ENCODE results near the gene HELZ. TPM values are rescaled to one million over a fixed set of nuclear protein-coding genes. Genes with fewer than 3 reads are reported as not detected.

The HELZ gene
- total RNA-seq, 1 donor from 2014 or later, result 53.4 TPM

DNA sequence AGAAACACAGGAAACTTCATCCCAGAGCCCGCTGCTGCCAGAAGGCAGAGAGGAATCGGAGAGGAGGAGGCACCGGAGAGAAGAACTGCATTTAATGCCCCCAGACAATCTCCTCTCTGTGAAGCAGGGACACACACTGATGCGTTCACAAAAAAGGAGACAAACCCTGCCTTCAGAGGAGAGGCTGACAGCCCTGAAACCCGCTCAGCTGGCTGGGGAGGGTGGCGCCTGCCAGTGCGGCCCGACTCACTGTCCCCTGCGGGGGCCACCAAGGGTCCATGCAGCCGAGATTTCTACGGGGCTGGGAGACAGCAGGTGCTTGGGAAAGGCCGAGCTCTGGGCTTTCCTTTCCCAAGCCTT is 222.6 kb downstream of the HELZ start:
- Histone ChIP-seq H3K4me2 (ENCODE audit: low read length) (no peak overlapping the region), H3K9ac (ENCODE audit: low read length) (no peak overlapping the region), H3K79me2 (ENCODE audit: insufficient read depth, low read length) (no peaks in the 10 kb centered on the region), H3K36me3 (ENCODE audit: insufficient read depth, low read length) (no peaks in the 10 kb centered on the region), H3K4me3 (ENCODE audit: insufficient read depth, low read depth, low read length) (no peak overlapping the region), H3K27me3 (ENCODE audit: insufficient read depth, low read length) (peaks cover 2% of the 10 kb centered on the region), H3K27ac (ENCODE audit: low read depth, low read length) (no peak overlapping the region), H4K20me1 (ENCODE audit: insufficient read depth, low read length) (no peaks in the 10 kb centered on the region), H3K4me1 (ENCODE audit: insufficient read depth, low read length) (no peaks in the 10 kb centered on the region), H2AFZ (ENCODE audit: low read depth, low read length) (no peak overlapping the region), H3K9me3 (ENCODE audit: insufficient read depth, low read depth, low read length) (no peaks in the 10 kb centered on the region)
- no peaks in the 10 kb centered on the region for H3K36me3 Mint-ChIP-seq (ENCODE audit: low read depth, unreplicated experiment)
- H3K27ac Mint-ChIP-seq (ENCODE audit: unreplicated experiment), result no peak overlapping the region
- H3K4me1 Mint-ChIP-seq (ENCODE audit: low read depth, unreplicated experiment), result peaks cover 1% of the 10 kb centered on the region
- H3K27me3 Mint-ChIP-seq (ENCODE audit: low read depth, unreplicated experiment), result peaks cover 39% of the 10 kb centered on the region
- no peak for FAIRE-seq
- no peak for DNase-seq (ENCODE audit: low read depth)
- no peaks in the 10 kb centered on the region for H3K9me3 Mint-ChIP-seq (ENCODE audit: unreplicated experiment)
- TF ChIP-seq EZH2 (IDR thresholded peaks at IDR 0.05; ENCODE audit: insufficient read depth, low read length), result no peak
- H3K4me3 Mint-ChIP-seq (ENCODE audit: unreplicated experiment), result no peak overlapping the region

DNA sequence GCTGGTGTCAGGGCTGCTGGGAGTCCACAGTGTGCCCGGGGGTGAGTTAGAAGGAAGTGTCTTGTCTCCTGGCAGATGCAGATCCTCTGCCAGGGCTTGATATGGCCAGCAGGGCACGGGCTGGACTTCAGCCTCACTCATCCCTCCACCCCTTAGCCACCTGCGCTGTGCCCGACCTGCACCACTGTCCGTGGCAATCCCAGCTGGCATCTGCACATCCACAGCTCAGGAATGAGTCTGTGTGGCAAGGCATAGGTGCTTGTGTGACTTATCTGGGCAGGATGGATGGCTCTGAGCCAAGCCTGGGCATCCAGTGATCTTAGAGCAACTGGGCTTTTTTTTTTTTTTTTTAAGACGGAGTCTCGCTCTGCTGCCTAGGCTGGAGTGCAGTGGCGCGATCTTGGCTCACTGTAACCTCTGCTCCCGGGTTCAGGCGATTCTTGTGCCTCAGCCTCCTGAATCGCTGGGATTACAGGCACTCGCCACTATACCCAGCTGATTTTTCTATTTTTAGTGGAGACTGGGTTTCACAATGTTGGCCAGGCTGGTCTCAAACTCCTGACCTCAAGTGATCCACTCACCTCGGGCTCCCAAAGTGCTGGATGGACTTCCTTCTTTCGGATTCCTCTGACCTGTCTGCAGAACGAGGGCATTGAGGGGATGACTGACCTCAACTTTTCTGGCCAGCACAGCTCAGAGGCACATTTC is 223.1 kb downstream of the HELZ start:
- no peak for FAIRE-seq
- Histone ChIP-seq H3K36me3 (ENCODE audit: insufficient read depth, low read length) (no peaks in the 10 kb centered on the region), H3K9ac (ENCODE audit: low read length) (no peak overlapping the region), H4K20me1 (ENCODE audit: insufficient read depth, low read length) (no peaks in the 10 kb centered on the region), H3K9me3 (ENCODE audit: insufficient read depth, low read depth, low read length) (no peaks in the 10 kb centered on the region), H3K27ac (ENCODE audit: low read depth, low read length) (no peak overlapping the region), H3K4me2 (ENCODE audit: low read length) (no peak overlapping the region), H3K4me1 (ENCODE audit: insufficient read depth, low read length) (no peaks in the 10 kb centered on the region), H3K79me2 (ENCODE audit: insufficient read depth, low read length) (no peaks in the 10 kb centered on the region), H3K27me3 (ENCODE audit: insufficient read depth, low read length) (peaks cover 2% of the 10 kb centered on the region), H3K4me3 (ENCODE audit: insufficient read depth, low read depth, low read length) (no peak overlapping the region), H2AFZ (ENCODE audit: low read depth, low read length) (no peak overlapping the region)
- H3K27ac Mint-ChIP-seq (ENCODE audit: unreplicated experiment), result no peak overlapping the region
- no peaks in the 10 kb centered on the region for H3K36me3 Mint-ChIP-seq (ENCODE audit: low read depth, unreplicated experiment)
- H3K9me3 Mint-ChIP-seq (ENCODE audit: unreplicated experiment), result no peaks in the 10 kb centered on the region
- H3K4me3 Mint-ChIP-seq (ENCODE audit: unreplicated experiment), result no peak overlapping the region
- DNase-seq (ENCODE audit: low read depth), result no peak
- H3K27me3 Mint-ChIP-seq (ENCODE audit: low read depth, unreplicated experiment), result peaks cover 39% of the 10 kb centered on the region
- TF ChIP-seq EZH2 (IDR thresholded peaks at IDR 0.05; ENCODE audit: insufficient read depth, low read length) (no peak), CTCF (IDR thresholded peaks at IDR 0.05; ENCODE audit: insufficient read depth, low read depth, low read length) (no peak)
- peaks cover 1% of the 10 kb centered on the region for H3K4me1 Mint-ChIP-seq (ENCODE audit: low read depth, unreplicated experiment)

DNA sequence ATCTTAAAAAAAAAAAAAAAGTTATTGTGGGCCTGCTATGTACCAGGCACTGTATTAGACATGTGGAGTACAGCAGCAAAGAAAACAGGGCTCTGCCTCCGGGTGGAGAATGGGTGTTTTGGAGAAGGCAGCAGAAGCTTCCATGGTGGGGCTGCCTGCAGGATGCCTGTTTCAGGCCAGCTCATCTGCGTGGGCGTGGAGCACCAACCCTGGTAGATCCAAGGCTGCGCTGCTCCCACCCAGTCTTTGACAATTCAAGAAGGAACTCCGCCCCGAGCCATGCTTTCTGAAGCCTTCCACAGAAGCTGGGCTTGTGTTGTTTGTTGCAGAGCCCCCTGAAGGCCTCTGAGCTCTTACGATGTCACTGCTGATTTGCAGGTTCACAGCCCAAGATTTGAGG is 223.8 kb downstream of the HELZ start:
- Histone ChIP-seq H3K36me3 (ENCODE audit: insufficient read depth, low read length) (no peaks in the 10 kb centered on the region), H3K79me2 (ENCODE audit: insufficient read depth, low read length) (no peaks in the 10 kb centered on the region), H2AFZ (ENCODE audit: low read depth, low read length) (no peak overlapping the region), H3K4me2 (ENCODE audit: low read length) (no peak overlapping the region), H3K27me3 (ENCODE audit: insufficient read depth, low read length) (peaks cover 2% of the 10 kb centered on the region), H3K27ac (ENCODE audit: low read depth, low read length) (no peak overlapping the region), H3K9ac (ENCODE audit: low read length) (no peak overlapping the region), H3K9me3 (ENCODE audit: insufficient read depth, low read depth, low read length) (no peaks in the 10 kb centered on the region), H3K4me3 (ENCODE audit: insufficient read depth, low read depth, low read length) (no peak overlapping the region), H4K20me1 (ENCODE audit: insufficient read depth, low read length) (no peaks in the 10 kb centered on the region), H3K4me1 (ENCODE audit: insufficient read depth, low read length) (no peaks in the 10 kb centered on the region)
- Mint-ChIP-seq H3K27me3 (ENCODE audit: low read depth, unreplicated experiment) (peaks cover 41% of the 10 kb centered on the region), H3K27ac (ENCODE audit: unreplicated experiment) (no peak overlapping the region), H3K4me1 (ENCODE audit: low read depth, unreplicated experiment) (peaks cover 1% of the 10 kb centered on the region), H3K36me3 (ENCODE audit: low read depth, unreplicated experiment) (no peaks in the 10 kb centered on the region), H3K4me3 (ENCODE audit: unreplicated experiment) (no peak overlapping the region), H3K9me3 (ENCODE audit: unreplicated experiment) (no peaks in the 10 kb centered on the region)
- DNase-seq (ENCODE audit: low read depth) (no peak), FAIRE-seq (no peak)
- no peak for TF ChIP-seq CTCF (IDR thresholded peaks at IDR 0.05; ENCODE audit: insufficient read depth, low read depth, low read length)
- TF ChIP-seq EZH2 (IDR thresholded peaks at IDR 0.05; ENCODE audit: insufficient read depth, low read length), result no peak

Other genes starting within 250 kb of the HELZ start
- not detected in 2 replicates for gene CACNG1, start 200.6 kb downstream of the HELZ start, total RNA-seq
- gene PSMD12, start 121.4 kb upstream of the HELZ start, total RNA-seq, result 67.6 and 74.1 TPM in 2 replicates
- 10.1 and 12.4 TPM in 2 replicates for gene PITPNC1, start 132.1 kb upstream of the HELZ start, total RNA-seq